ENCODE measurements around the gene EME1. TPM values are rescaled to one million over a fixed set of nuclear protein-coding genes. Genes with fewer than 3 reads are reported as not detected.
"Not testable (repeated sequence)": the region's sequence is repeated elsewhere in the genome, so short reads cannot be mapped to it uniquely, and the experiment has no call there.

EME1 gene
- total RNA-seq: 10 to 100 TPM; 20.8 to 48.7 TPM

DNA sequence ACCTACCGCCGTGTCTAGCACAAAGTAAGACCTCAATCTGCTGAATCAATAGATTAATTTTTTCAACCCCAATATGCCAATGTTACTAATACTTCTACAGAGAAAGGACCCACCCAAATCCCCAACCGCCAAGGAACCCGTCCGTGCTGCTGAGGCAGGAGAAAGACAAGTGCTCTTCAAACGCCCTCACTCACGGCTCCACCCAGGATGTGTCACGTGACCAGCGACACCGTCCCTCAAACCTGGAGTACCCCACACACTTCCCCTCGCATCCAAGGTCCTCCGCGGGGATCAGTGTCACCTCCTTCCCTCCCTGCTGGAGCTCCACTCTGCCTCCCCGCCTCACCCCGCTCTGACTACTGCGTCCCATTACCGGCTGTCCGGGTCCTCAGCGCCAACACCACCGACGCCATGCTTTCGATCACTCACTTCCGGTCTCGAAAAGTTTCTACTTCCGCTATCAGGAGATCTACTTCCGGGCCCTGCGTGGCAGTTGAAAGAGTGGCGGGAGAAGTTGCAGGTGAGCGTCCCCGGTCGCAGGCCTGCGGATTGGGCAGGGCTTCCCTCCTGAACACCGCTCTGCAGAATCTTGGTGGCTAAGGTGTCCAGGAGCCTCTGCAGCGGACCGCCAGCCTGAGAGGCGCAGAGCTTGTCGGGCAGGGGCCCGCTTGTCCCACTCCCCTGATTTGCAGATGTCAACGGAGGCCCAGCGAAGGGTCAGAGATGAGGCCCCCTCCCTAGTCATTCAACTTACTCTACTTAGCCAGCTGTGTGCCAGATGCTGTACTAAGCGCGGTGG, at the start of gene EME1, which contains the start of gene MRPL27:
Gene EME1, plus strand, starts transcription at position 472 of the 799 bp plus-strand sequence. CDS start 1,980 bp downstream, outside the sequence.
Gene MRPL27, minus strand, starts transcription at position 427 of the 799 bp plus-strand sequence. Its CDS starts 14 bp downstream, at position 413.
- no peaks in the 10 kb centered on the region for H3K27me3 Mint-ChIP-seq
- H3K36me3 Mint-ChIP-seq (ENCODE audit: low read depth): peaks cover 51% of the 10 kb centered on the region
- peak; percentile 97 for ATAC-seq (replicated peaks)
- peaks cover 21% of the 10 kb centered on the region for H3K4me1 Mint-ChIP-seq
- H3K4me3 Mint-ChIP-seq: peak within 1 kb of the TSS; percentile 99
- peak within 1 kb of the TSS; percentile 99 for H3K27ac Mint-ChIP-seq
- H3K9me3 Mint-ChIP-seq: no peaks in the 10 kb centered on the region

GRCh38 chr17:50325906-50326305, 47.1 kb upstream of the EME1 start:
- Mint-ChIP-seq H3K27ac (peak overlapping the region; percentile 77), H3K4me1 (peaks cover 20% of the 10 kb centered on the region), H3K4me3 (peak overlapping the region; percentile 29), H3K9me3 (no peaks in the 10 kb centered on the region), H3K27me3 (peaks cover 5% of the 10 kb centered on the region), H3K36me3 (ENCODE audit: low read depth) (no peaks in the 10 kb centered on the region)
- no peak for ATAC-seq (replicated peaks)

- ATAC-seq (replicated peaks): peak; percentile 69
Measured at GRCh38 chr17:50326831-50327364, 46.1 kb upstream of the EME1 start.

DNA sequence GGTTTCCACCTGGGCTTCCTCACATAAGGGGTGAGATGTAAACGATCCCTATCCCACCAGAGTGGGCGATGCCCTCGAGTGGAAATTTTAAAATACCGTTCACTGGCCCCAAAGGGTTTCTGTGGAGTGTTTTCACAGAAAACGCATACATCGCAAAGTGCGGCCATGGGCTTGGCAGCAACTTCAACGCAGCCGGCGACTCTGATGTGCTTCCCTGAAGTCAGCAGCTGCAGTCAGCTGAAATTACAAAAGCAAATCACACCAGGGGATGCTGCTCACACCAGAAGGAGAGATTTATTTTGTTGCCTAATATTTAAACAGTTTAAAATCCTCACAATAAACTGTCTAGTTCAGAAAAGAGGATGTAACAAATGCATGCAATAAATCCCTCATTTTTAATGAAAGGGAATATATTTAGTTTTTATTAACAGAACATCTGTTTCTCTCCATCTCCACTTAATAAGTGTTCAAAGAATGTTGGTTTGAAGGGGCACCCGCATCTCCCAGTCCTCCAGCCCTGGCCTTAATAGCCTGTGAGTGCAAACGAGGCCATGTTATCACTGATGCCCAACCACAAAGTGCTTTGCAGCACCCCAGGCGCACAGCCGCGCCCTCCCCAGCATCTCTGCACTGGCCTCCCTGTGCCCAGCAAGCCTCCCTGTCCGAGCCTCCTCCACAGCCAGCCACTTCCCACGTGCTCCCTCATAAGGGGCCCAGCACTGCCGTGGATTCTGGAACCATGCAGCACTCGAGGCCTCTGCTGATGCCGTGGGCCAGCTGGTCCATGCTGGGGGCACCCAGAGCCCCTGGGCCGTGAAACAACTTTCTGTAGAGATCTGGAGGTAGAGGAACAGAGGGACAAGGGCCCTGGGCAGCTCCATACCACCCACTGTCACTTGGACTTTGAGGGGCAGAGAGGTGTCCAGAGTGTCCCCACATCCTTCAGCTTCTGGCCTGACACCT, 44.4 kb upstream of the EME1 start:
- no peaks in the 10 kb centered on the region for H3K9me3 Mint-ChIP-seq
- no peak for ATAC-seq (replicated peaks)
- no peak overlapping the region for H3K4me3 Mint-ChIP-seq
- H3K27me3 Mint-ChIP-seq: peaks cover 9% of the 10 kb centered on the region
- H3K4me1 Mint-ChIP-seq: peaks cover 20% of the 10 kb centered on the region
- H3K27ac Mint-ChIP-seq: peak overlapping the region; percentile 86
- no peaks in the 10 kb centered on the region for H3K36me3 Mint-ChIP-seq (ENCODE audit: low read depth)

More at GRCh38 chr17:50326831-50327364, 46.1 kb upstream of the EME1 start:
- H3K36me3 Mint-ChIP-seq (ENCODE audit: low read depth): no peaks in the 10 kb centered on the region
- peak overlapping the region; percentile 77 for H3K27ac Mint-ChIP-seq
- peaks cover 5% of the 10 kb centered on the region for H3K27me3 Mint-ChIP-seq
- H3K9me3 Mint-ChIP-seq: no peaks in the 10 kb centered on the region
- H3K4me1 Mint-ChIP-seq: peaks cover 20% of the 10 kb centered on the region
- H3K4me3 Mint-ChIP-seq: peak overlapping the region; percentile 29

DNA sequence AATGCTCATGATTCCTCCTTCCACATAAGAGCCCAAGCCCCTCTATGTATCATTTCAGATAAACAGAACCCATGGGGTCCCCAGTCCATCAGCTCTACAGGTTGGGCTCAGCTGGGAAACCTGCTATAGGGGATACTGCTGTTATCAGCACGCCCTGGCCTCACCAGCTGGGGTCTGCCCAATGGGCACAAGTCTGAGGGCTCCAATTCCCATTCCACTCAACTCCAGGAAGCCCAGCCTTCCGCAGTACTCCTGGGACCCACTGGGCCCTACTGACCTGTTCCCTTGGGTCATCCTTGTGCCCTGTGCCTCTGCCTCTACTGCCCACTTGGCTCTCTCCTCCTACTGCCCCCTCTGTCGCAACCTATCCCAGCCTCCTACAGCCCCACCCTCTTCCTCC, 43.3 kb upstream of the EME1 start:
- H3K27ac Mint-ChIP-seq: peak overlapping the region; percentile 86
- H3K4me3 Mint-ChIP-seq: no peak overlapping the region
- ATAC-seq (replicated peaks): no peak
- peaks cover 9% of the 10 kb centered on the region for H3K27me3 Mint-ChIP-seq
- H3K9me3 Mint-ChIP-seq: no peaks in the 10 kb centered on the region
- H3K4me1 Mint-ChIP-seq: peaks cover 20% of the 10 kb centered on the region
- no peaks in the 10 kb centered on the region for H3K36me3 Mint-ChIP-seq (ENCODE audit: low read depth)

DNA sequence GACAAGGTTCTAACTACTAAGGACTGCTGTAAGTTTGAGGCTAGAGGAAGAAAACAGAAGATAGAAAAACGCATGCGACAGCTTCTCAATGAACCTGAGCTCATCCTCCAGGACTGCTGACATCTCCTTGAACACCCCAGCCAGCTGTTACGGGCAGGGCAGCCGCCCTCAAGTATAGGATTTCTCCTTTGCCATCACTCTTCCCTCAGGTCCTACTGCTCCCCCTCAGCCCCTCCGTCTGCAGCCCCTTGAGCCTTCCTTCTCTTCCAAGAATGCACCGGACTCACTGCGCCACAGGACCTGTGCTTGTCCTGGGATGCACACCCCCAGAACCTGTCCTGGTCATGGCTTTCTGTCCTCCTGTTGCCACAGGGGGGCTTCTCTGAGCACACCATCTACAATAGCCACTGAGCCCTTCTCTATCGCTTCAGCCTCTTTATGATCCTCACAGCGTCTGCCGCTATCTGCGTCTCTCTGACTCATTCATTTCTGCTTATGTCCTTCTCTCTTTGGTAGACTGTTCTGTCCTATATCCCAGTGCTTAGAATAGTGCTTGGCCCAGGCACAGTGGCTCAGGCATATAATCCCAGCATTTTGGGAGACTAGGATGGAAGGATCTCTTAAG, 42.8 kb upstream of the EME1 start:
- Mint-ChIP-seq H3K36me3 (ENCODE audit: low read depth) (no peaks in the 10 kb centered on the region), H3K4me3 (no peak overlapping the region), H3K4me1 (peaks cover 20% of the 10 kb centered on the region), H3K9me3 (no peaks in the 10 kb centered on the region), H3K27ac (peak overlapping the region; percentile 59), H3K27me3 (peaks cover 9% of the 10 kb centered on the region)
- ATAC-seq (replicated peaks): no peak

- H3K4me1 Mint-ChIP-seq: peaks cover 14% of the 10 kb centered on the region
- peak; percentile 81 for ATAC-seq (replicated peaks)
- H3K27me3 Mint-ChIP-seq: peaks cover 9% of the 10 kb centered on the region
- peak overlapping the region; percentile 59 for H3K27ac Mint-ChIP-seq
- no peaks in the 10 kb centered on the region for H3K9me3 Mint-ChIP-seq
- H3K4me3 Mint-ChIP-seq: no peak overlapping the region
- no peaks in the 10 kb centered on the region for H3K36me3 Mint-ChIP-seq (ENCODE audit: low read depth)
Measured at GRCh38 chr17:50331085-50331791, 41.8 kb upstream of the EME1 start.

DNA sequence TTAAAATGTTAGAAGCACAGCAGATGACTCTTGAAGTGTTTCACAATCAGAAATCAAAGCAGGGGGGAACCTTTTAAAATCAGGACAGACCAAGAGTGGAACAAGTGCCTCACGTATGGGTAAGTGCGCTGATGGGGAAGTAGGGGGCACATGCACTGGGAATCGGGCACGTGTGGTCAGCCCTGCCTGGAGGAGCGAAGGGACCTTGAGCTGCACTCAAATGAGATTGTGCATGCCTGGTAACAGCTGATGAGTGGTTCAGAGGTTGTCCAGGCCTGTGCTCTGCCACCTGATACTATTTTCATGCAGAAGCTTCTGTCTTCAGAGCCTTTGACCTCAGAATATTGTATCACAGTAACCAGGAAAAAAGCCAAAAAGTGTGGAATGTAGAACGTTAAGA, 40.8 kb upstream of the EME1 start:
- peak overlapping the region; percentile 33 for H3K27ac Mint-ChIP-seq
- no peaks in the 10 kb centered on the region for H3K36me3 Mint-ChIP-seq (ENCODE audit: low read depth)
- peaks cover 9% of the 10 kb centered on the region for H3K27me3 Mint-ChIP-seq
- peak overlapping the region; percentile 23 for H3K4me3 Mint-ChIP-seq
- H3K9me3 Mint-ChIP-seq: no peaks in the 10 kb centered on the region
- no peak for ATAC-seq (replicated peaks)
- peaks cover 6% of the 10 kb centered on the region for H3K4me1 Mint-ChIP-seq

- H3K27ac Mint-ChIP-seq: peak overlapping the region; percentile 33
- H3K4me1 Mint-ChIP-seq; H3K9me3 Mint-ChIP-seq; H3K27me3 Mint-ChIP-seq; ATAC-seq (replicated peaks); H3K36me3 Mint-ChIP-seq (ENCODE audit: low read depth): not testable (repeated sequence)
- H3K4me3 Mint-ChIP-seq: peak overlapping the region; percentile 39
Measured at GRCh38 chr17:50333291-50334057, 39.6 kb upstream of the EME1 start.

DNA sequence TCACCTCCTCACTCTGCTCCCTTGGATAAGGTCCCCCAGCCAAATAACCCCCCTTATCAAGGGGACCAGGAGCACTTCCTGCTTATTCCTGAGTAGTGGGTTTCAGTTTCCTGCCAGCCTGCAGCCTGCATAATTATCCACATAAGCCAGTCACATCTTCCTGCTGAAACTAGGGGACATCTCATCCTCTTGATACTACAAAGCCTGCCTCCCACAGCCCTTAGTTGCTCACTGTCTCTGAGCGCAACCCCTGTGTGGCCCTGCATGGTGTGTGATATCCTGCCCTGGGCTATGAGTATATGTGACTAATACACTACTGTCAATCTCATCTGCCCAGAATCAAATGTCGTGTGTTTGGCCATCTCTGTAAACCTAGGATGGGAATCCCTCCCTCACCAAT, 35.1 kb upstream of the EME1 start:
- no peaks in the 10 kb centered on the region for H3K4me1 Mint-ChIP-seq
- no peak overlapping the region for H3K27ac Mint-ChIP-seq
- H3K27me3 Mint-ChIP-seq: no peaks in the 10 kb centered on the region
- peaks cover 10% of the 10 kb centered on the region for H3K9me3 Mint-ChIP-seq
- H3K36me3 Mint-ChIP-seq (ENCODE audit: low read depth): no peaks in the 10 kb centered on the region
- peak; percentile 98 for ATAC-seq (replicated peaks)
- no peak overlapping the region for H3K4me3 Mint-ChIP-seq

DNA sequence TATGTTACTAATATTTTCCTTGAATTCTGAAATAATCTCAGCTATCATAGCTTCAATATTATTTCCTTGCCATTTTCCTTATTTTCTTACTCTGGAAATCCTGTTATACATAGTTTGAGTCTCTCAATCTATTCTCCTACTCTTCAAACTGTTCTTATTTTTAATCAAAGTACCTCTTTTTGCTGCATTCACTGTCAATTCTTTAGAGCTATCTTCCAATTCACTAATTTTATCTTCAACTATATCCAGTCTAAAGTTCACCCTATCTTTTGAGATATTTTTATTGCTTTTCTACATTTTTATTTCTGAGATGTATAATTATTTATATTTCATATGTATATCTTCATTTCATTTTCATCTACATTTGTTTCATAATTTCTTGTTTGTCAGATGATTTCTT, 34.4 kb upstream of the EME1 start:
- peaks cover 10% of the 10 kb centered on the region for H3K9me3 Mint-ChIP-seq
- H3K36me3 Mint-ChIP-seq (ENCODE audit: low read depth): no peaks in the 10 kb centered on the region
- ATAC-seq (replicated peaks): no peak
- no peak overlapping the region for H3K27ac Mint-ChIP-seq
- no peaks in the 10 kb centered on the region for H3K27me3 Mint-ChIP-seq
- H3K4me1 Mint-ChIP-seq: no peaks in the 10 kb centered on the region
- H3K4me3 Mint-ChIP-seq: no peak overlapping the region

DNA sequence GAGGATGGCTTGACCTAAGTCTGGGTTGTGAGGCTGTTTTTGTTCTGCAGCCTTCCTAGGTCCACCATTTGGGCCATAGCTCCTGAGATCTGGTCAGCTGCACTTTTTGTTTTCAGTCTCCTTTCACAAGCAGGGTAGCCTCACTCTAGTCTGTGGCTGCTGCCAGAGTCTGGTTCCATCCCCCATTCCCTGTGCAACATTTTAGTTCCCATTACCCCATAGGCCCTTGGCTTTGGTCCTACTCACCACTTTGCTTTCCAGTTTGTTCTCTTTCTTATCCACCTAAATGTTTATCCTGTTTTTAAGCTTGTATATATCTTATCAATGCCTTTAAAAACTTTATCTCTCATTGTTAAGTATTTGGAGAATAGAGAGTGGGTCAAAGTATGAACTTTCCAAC, 33.6 kb upstream of the EME1 start:
- Mint-ChIP-seq H3K36me3 (ENCODE audit: low read depth) (no peaks in the 10 kb centered on the region), H3K4me1 (no peaks in the 10 kb centered on the region), H3K4me3 (no peak overlapping the region), H3K9me3 (peaks cover 10% of the 10 kb centered on the region), H3K27me3 (no peaks in the 10 kb centered on the region), H3K27ac (no peak overlapping the region)
- no peak for ATAC-seq (replicated peaks)
